ENCODE results near the gene DYRK1A. TPM values are rescaled to one million over a fixed set of nuclear protein-coding genes. Genes with fewer than 3 reads are reported as not detected.

The DYRK1A gene
- total RNA-seq, 1 donor from 2014 or later, result 34.4 TPM

DNA sequence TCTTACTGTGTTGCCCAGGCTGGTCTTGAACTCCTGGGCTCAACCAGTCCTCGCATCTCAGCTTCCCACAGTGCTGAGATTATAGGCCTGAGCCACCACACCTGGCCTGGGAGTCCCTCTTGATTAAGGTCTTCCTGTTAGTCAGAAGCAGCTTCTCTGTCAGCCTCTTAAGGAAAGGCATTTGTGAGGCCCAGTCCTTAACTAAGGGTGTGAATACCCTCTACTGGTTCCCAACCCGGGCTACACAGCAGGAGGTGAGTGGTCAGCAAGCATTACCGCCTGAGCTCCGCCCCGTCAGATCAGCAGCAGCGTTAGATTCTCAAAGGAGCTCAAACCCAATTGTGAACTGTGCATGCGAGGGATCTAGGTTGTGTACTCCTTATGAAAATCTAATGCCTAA is 117.2 kb downstream of the DYRK1A start:
- DNase-seq (ENCODE audit: low spot score in 2 of 2), result no peak
- Histone ChIP-seq H3K27me3 (no peaks in the 10 kb centered on the region), H3K36me3 (peaks cover 20 to 44% of the 10 kb centered on the region in 2 donors), H3K4me3 (no peak overlapping the region), H3K4me1 (peaks cover 0 to 2% of the 10 kb centered on the region in 2 donors), H3K9me3 (no peaks in the 10 kb centered on the region), H3K27ac (no peak overlapping the region)
- intact Hi-C loops (cut with DNase I), result no loop called here
- TF ChIP-seq, protein P1, sequence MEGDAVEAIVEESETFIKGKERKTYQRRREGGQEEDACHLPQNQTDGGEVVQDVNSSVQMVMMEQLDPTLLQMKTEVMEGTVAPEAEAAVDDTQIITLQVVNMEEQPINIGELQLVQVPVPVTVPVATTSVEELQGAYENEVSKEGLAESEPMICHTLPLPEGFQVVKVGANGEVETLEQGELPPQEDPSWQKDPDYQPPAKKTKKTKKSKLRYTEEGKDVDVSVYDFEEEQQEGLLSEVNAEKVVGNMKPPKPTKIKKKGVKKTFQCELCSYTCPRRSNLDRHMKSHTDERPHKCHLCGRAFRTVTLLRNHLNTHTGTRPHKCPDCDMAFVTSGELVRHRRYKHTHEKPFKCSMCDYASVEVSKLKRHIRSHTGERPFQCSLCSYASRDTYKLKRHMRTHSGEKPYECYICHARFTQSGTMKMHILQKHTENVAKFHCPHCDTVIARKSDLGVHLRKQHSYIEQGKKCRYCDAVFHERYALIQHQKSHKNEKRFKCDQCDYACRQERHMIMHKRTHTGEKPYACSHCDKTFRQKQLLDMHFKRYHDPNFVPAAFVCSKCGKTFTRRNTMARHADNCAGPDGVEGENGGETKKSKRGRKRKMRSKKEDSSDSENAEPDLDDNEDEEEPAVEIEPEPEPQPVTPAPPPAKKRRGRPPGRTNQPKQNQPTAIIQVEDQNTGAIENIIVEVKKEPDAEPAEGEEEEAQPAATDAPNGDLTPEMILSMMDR (IDR thresholded peaks at IDR 0.05), result no peak

DNA sequence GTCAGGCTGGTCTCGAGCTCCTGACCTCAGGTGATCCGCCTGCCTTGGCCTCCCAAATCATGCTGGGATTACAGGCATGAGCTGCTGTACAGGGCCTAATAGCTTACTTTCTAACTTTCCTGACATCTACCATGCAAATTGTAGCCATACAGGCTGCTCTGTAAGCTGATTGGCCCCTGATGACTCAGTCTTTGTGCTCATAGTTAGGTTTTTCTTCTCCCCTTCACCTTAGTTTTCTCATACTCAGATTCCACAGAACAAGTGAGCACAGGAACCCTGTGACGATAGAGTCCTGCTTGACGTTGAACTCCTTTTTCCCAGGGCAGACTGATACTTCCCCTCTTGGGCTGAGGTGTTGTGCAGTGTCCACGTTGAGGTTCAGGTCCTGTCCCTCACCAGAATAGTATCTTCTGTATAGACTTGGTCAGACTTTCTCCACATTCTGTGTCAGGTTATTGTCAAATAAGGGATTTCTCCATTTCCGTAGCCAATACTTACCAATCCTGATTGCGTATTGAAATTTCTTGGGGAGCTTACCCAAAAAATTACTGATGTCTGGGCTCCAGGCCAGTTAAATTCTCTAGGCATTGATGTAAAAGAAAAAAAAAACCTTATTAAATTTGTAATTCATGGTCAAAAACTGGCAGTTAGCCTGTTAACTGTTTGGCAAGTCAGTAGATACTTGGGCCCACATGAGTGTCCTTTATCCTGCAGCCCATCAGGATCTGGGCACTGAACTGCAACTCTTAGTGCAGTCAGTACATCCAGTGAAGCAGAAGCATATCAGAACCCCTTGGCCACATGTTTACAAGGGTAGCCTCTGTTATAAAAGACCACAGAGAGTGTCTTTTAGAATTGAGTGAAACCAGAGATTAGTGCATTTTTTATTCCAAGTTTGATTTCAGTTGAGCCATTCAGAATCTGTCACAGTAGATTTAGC is 118.2 kb downstream of the DYRK1A start:
- H3K4me1 ChIP-seq, result no peaks in the 10 kb centered on the region
- H3K27me3 ChIP-seq, result no peaks in the 10 kb centered on the region
- peaks cover 20 to 44% of the 10 kb centered on the region in 2 donors for H3K36me3 ChIP-seq
- no peak overlapping the region for H3K27ac ChIP-seq
- TF ChIP-seq, protein P1 (IDR thresholded peaks at IDR 0.05), result no peak
- no peak for DNase-seq (ENCODE audit: low spot score in 2 of 2)
- no peak overlapping the region for H3K4me3 ChIP-seq
- intact Hi-C loops (cut with DNase I), result no loop called here
- H3K9me3 ChIP-seq, result no peaks in the 10 kb centered on the region

DNA sequence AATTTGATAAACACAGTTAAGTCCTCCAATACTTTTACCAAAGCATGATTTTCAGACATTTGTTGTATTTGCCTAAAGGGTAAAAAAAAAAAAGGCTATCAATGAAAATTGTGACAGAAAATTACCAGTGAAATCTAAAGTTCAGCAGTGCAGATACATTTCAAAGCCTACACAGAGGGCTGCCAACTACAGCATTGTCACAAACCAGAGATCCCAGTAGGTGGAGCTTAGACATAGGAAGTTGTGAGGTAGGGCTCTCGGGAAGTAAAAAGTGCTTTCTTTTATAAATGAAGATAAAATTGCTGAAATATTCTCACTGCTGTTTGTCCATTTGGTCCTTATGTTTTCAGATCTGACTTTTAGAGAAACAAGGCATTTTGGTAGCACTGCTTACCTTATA is 123.0 kb downstream of the DYRK1A start:
- TF ChIP-seq, protein P1 (IDR thresholded peaks at IDR 0.05), result no peak
- Histone ChIP-seq H3K27ac (no peak overlapping the region), H3K36me3 (peaks cover 4 to 31% of the 10 kb centered on the region in 2 donors), H3K4me1 (no peaks in the 10 kb centered on the region), H3K27me3 (no peaks in the 10 kb centered on the region), H3K9me3 (no peaks in the 10 kb centered on the region), H3K4me3 (no peak overlapping the region)
- DNase-seq (ENCODE audit: low spot score in 2 of 2), result no peak
- intact Hi-C loops (cut with DNase I), result no loop called here

DNA sequence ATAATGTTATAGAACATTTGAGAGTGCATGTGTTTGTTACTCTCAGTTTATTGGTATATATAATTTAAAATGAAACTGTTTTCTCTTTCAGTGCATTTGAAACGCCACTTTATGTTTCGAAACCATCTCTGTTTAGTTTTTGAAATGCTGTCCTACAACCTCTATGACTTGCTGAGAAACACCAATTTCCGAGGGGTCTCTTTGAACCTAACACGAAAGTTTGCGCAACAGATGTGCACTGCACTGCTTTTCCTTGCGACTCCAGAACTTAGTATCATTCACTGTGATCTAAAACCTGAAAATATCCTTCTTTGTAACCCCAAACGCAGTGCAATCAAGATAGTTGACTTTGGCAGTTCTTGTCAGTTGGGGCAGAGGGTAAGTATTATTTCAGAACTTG is 123.5 kb downstream of the DYRK1A start:
- H3K27ac ChIP-seq, result no peak overlapping the region
- intact Hi-C loops (cut with DNase I), result no loop called here
- H3K4me1 ChIP-seq, result no peaks in the 10 kb centered on the region
- no peak for DNase-seq (ENCODE audit: low spot score in 2 of 2)
- peaks cover 4 to 30% of the 10 kb centered on the region in 2 donors for H3K36me3 ChIP-seq
- no peak overlapping the region for H3K4me3 ChIP-seq
- H3K9me3 ChIP-seq, result no peaks in the 10 kb centered on the region
- TF ChIP-seq, protein P1 (IDR thresholded peaks at IDR 0.05), result no peak
- no peaks in the 10 kb centered on the region for H3K27me3 ChIP-seq

DNA sequence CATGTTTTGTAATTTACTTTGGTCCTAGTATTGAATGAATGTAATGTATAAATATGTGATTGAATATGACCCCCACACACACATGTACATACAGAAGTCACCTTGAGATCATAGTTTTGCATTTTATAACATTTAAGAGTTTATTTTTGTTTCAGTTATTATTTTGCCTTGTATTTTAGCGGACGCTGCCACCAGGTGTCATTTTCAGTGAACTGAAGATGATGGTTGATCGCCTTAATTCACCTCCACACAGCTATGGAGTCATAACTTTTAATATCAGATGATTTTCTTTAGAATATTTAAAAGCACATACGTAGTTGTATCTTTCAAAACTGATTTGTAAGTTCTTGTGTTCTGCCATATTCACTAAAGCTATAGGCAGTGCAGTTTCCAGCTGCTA is 130.4 kb downstream of the DYRK1A start:
- TF ChIP-seq, protein P1 (IDR thresholded peaks at IDR 0.05), result peak in 1 of 3 experiments; percentile 23
- intact Hi-C loops (cut with DNase I), result no loop called here
- Histone ChIP-seq H3K36me3 (peaks cover 0 to 19% of the 10 kb centered on the region in 2 donors), H3K27me3 (no peaks in the 10 kb centered on the region), H3K4me3 (no peak overlapping the region), H3K9me3 (no peaks in the 10 kb centered on the region), H3K27ac (no peak overlapping the region), H3K4me1 (no peaks in the 10 kb centered on the region)
- no peak for DNase-seq (ENCODE audit: low spot score in 2 of 2)

Measured in ascending aorta (tissue), 2 donors.